Small intestine (tissue), 7 donors: Measurements from ENCODE around the gene LYPD6. TPM values are rescaled to one million over a fixed set of nuclear protein-coding genes. Genes with fewer than 3 reads are reported as not detected.
"Not testable (repeated sequence)": the region's sequence is repeated elsewhere in the genome, so short reads cannot be mapped to it uniquely, and the experiment has no call there.

Experiments
- DNase-seq, 2 donors: peaks; one replicate each; pipeline versions ENCODE4 v3.0.0 to v3.0.0-alpha.2; 2013
- FAIRE-seq: peaks from 2 replicates; lab custom pipeline; 2012; peaks lifted over from hg19 to GRCh38; lab: Jason Lieb, UNC
- H3K27ac ChIP-seq, 3 donors: one replicate each; pipeline ENCODE4 v1.5.1; 2013; ENCODE audit warnings: low read length in 2 of 3, mild to moderate bottlenecking in 2 of 3, control low read depth in 1 of 3, inconsistent platforms in 1 of 3, low read depth in 1 of 3, moderate library complexity in 1 of 3
- H3K27me3 ChIP-seq, 3 donors: one replicate each; pipeline ENCODE4 v1.6.1; 2013; ENCODE audit warnings: low read length in 3 of 3, inconsistent platforms in 1 of 3; ENCODE audit not compliant: control insufficient read depth in 3 of 3, insufficient read depth in 3 of 3
- H3K36me3 ChIP-seq, 3 donors: one replicate each; pipeline ENCODE4 v1.6.1; 2013; ENCODE audit warnings: low read length in 3 of 3, inconsistent platforms in 1 of 3, low read depth in 1 of 3, mild to moderate bottlenecking in 1 of 3, moderate library complexity in 1 of 3; ENCODE audit not compliant: control insufficient read depth in 3 of 3, insufficient read depth in 2 of 3
- H3K4me1 ChIP-seq, 3 donors: one replicate each; pipeline ENCODE4 v1.6.1; 2013; ENCODE audit warnings: low read length in 2 of 3, inconsistent platforms in 1 of 3, low read depth in 1 of 3, mild to moderate bottlenecking in 1 of 3, moderate library complexity in 1 of 3; ENCODE audit not compliant: control insufficient read depth in 3 of 3, insufficient read depth in 2 of 3
- H3K4me3 ChIP-seq, 3 donors: one replicate each; pipeline ENCODE4 v1.5.1; 2013; ENCODE audit warnings: low read length in 3 of 3, control low read depth in 1 of 3, inconsistent platforms in 1 of 3, low read depth in 1 of 3, mild to moderate bottlenecking in 1 of 3, moderate library complexity in 1 of 3
- H3K9me3 ChIP-seq, 2 donors: one replicate each; pipeline ENCODE4 v1.6.1; 2013; ENCODE audit warnings: low read depth in 1 of 2, low read length in 1 of 2; ENCODE audit not compliant: control insufficient read depth in 2 of 2, insufficient read depth in 1 of 2
- WGBS, 3 donors: extraction: QIAGEN DNeasy Blood & Tissue Kit; methylation state at CpG; one replicate each; pipeline ENCODE4 v1.1.7; 2013; 5-methylcytosine and 5-hydroxymethylcytosine counted together
- polyA plus RNA-seq, 4 donors: library from polyadenylated mRNA; stranded (reverse) in 3 of 4; unstranded in 1 of 4; fragments of 200-250 nt in 3 of 4; fragments of 120-200 nt in 1 of 4; gene quantifications; one replicate each; pipeline versions ENCODE4 v1.2.1 to v1.2.3, GENCODE V29; 2013
- donor health status: healthy with polysubstance abuse.
- donor health status: control.
- donor health status: control.
- donor health status: Bipolar disorder and iron deficiency.
- donor health status: healthy.

The LYPD6 gene
- polyA plus RNA-seq, 4 donors = 1.8 to 4.6 (median 2.8) TPM

DNA sequence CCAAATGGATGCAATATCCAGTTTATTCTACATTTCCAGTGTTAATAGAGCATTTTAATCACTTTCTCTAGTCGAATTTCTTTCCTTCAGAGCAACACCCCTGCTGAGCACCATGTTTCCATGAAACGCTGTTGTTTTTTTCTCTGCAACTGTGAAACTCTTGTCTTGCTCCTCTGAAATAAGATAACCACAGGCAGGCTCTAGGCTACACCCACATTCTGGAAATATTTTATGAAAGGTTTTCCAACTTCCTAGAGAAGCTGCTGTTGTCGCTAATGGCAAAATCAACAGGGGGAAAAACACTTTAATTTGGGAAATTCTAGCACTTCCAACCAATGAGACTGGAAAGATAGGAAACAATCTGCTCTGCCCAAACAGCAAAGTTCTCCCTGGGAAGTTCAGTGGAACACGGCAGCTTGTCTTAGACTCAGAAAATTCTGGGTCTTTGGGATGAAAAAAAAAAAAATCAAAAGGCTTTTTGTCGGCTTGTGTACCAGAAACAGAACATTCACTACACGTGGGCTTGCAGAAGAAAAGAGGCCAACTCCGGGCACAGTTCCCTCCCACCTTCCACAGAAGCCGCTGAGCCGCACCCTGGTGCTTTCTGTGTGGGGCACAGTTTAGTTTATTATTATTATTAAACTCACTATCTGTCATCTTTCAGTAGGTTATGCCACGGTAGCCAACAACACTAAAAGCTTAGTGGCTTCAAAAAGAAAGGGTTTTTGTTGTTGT is 158.5 kb downstream of the LYPD6 start:
- H3K36me3 ChIP-seq = no peaks in the 10 kb centered on the region
- no peak overlapping the region for H3K27ac ChIP-seq
- H3K9me3 ChIP-seq = no peaks in the 10 kb centered on the region
- H3K27me3 ChIP-seq = no peaks in the 10 kb centered on the region
- DNase-seq (no peak), FAIRE-seq (no peak)
- H3K4me3 ChIP-seq = no peak overlapping the region
- WGBS, 3 donors = 53 to 64% (median 62%) methylated on average over 10 of the region's 10 CpGs
- H3K4me1 ChIP-seq = no peaks in the 10 kb centered on the region

DNA sequence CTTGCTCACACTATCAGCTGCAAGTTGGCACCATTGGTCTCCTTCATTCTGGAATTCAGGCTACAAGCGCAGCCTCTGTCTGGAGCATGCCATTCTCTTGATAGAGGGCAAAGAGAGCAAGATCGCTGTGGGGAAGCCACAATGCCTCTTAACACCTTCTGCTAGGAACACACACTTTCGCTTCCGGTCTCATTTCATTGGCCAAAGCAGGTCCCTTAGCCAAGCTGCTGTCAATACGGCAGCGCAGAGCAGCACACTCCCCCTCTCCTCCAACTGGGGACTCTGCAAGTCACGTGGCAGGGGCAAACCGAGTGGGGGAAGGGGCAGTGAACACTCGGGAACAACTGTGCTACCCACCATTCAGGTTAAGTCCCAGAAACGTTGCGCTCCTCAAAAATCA is 159.1 kb downstream of the LYPD6 start:
- Histone ChIP-seq H3K27ac (no peak overlapping the region), H3K4me3 (no peak overlapping the region), H3K36me3 (no peaks in the 10 kb centered on the region), H3K9me3 (no peaks in the 10 kb centered on the region), H3K4me1 (no peaks in the 10 kb centered on the region), H3K27me3 (no peaks in the 10 kb centered on the region)
- WGBS, 3 donors = 64 to 71% (median 69%) methylated on average over 11 of the region's 11 CpGs
- FAIRE-seq (no peak), DNase-seq (no peak)

DNA sequence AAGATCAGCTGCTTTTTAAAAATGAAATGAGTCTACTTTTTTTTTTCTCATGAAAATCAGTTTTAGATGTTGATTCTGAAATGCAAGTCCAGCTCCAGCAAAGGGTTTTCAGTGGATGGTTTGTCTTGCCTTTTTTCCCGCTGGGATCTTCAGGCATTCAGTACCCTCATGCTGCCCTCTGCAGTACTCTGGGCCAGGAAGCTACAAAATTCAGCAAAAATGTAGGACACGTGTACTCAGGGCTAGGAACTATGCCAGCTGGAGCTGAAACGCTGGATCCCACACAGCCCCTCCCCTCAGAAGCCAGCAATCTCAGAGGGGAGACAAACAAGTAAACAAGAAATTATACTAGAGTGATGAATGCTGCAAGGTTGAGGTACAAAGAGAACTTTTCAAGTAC is 159.9 kb downstream of the LYPD6 start:
- no peak overlapping the region for H3K27ac ChIP-seq
- 10 to 20% (median 19%) methylated on average over 3 of the region's 3 CpGs for WGBS, 3 donors
- FAIRE-seq (no peak), DNase-seq (no peak)
- H3K9me3 ChIP-seq = no peaks in the 10 kb centered on the region
- H3K36me3 ChIP-seq = no peaks in the 10 kb centered on the region
- no peaks in the 10 kb centered on the region for H3K27me3 ChIP-seq
- no peak overlapping the region for H3K4me3 ChIP-seq
- H3K4me1 ChIP-seq = no peaks in the 10 kb centered on the region

DNA sequence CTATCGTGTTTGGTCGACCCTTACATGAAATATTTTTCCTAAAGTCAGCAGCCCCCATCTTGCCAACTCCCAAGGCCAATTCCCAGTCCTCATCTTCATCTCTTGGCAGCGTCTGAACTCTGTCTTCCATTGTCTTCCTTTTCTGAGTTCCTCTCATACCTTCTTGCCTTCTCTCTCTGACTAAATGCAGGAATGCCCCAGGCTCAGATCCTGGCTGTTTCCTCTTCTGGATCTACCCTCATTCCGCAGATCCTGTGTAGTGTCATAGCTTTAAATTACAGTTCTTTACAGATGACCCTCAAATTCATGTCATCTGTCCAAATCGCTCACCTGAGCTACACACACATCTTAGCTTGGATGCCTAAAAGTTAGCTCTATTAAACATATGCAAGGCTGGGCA is 162.5 kb downstream of the LYPD6 start:
- DNase-seq (no peak), FAIRE-seq (no peak)
- Histone ChIP-seq H3K4me3 (no peak overlapping the region), H3K36me3 (no peaks in the 10 kb centered on the region), H3K27me3 (no peaks in the 10 kb centered on the region), H3K9me3 (no peaks in the 10 kb centered on the region), H3K4me1 (no peaks in the 10 kb centered on the region), H3K27ac (no peak overlapping the region)
- 85% methylated on average over 5 of the region's 5 CpGs for WGBS, 3 donors

DNA sequence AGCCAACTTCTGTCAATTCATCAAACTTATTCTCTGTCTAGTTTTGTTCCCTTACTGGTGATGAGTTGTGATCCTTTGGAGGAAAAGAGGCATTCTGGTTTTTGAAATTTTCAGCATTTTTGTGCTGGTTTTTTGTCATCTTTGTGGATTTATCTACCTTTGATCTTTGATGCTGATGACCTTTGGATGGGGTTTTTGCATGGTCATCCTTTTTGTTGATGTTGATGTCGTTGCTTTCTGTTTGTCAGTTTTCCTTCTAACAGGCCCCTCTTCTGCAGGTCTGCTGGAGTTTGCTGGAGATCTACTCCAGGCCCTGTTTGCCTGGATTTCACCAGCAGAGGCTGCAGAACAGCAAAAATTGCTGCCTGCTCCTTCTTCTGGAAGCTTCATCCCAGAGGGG is 168.8 kb downstream of the LYPD6 start:
- H3K4me3 ChIP-seq, H3K27ac ChIP-seq, H3K36me3 ChIP-seq, H3K9me3 ChIP-seq, H3K27me3 ChIP-seq, DNase-seq, FAIRE-seq, H3K4me1 ChIP-seq: not testable (repeated sequence)
- 38 to 67% (median 57%) methylated on average over 1 of the region's 1 CpG for WGBS, 3 donors

DNA sequence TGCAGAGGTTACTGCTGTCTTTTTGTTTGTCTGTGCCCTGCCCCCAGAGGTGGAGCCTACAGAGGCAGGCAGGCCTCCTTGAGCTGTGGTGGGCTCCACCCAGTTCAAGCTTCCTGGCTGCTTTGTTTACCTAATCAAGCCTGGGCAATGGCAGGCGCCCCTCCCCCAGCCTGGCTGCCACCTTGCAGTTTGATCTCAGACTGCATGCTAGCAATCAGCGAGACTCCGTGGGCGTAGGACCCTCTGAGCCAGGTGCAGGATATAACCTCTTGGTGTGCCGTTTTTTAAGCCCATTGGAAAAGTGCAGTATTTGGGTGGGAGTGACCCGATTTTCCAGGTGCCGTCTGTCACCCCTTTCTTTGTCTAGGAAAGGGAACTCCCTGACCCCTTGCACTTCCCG is 176.4 kb downstream of the LYPD6 start:
- not testable (repeated sequence) for FAIRE-seq, H3K36me3 ChIP-seq, H3K27ac ChIP-seq, H3K9me3 ChIP-seq, H3K27me3 ChIP-seq, H3K4me3 ChIP-seq, H3K4me1 ChIP-seq, DNase-seq
- 62 to 78% (median 72%) methylated on average over 8 of the region's 8 CpGs for WGBS, 3 donors

DNA sequence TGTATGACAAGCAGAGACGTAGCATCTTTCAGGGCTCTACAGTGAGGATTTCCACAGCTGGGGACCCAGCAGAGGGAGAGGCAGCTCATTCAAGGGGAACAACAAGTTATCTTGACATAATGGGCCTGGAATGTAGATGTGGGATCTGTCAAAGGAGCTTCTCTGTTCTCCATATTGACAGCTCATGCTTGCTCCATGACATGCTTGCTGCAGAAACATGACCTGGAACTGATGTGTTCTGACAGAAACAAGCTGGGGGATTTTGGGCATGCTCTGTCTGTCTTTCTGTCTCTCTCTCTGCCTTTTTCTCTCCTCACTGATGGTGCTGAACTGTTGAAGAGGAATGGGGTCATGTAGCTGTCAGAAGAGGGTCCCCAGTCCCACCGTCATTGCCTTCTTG is 177.6 kb downstream of the LYPD6 start:
- no peaks in the 10 kb centered on the region for H3K36me3 ChIP-seq
- DNase-seq (no peak), FAIRE-seq (no peak)
- WGBS, 3 donors = 83 to 92% (median 86%) methylated on average over 2 of the region's 2 CpGs
- H3K27ac ChIP-seq = no peak overlapping the region
- no peaks in the 10 kb centered on the region for H3K27me3 ChIP-seq
- H3K4me3 ChIP-seq = no peak overlapping the region
- H3K9me3 ChIP-seq = no peaks in the 10 kb centered on the region
- H3K4me1 ChIP-seq = no peaks in the 10 kb centered on the region

DNA sequence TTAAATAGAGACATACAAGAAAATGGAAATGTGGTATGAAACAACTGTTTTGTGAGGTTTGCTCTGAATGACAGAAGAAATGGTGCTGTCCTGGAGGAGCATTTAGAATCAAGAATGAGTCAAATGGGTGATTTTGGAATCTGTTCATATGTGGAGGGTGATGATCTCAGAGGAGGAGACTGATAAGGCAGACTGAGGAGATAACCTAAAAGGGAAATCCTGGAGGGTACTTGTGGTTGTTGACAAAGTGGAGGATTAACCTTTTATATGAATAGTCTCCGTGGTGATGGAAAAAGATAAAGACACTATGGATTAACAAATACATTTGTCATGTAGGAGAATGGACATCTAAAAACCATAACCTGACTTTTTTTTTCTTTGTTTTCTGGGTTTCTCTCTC is 183.1 kb downstream of the LYPD6 start:
- no peak for DNase-seq
- Histone ChIP-seq H3K27me3 (no peaks in the 10 kb centered on the region), H3K9me3 (no peaks in the 10 kb centered on the region), H3K4me1 (no peaks in the 10 kb centered on the region), H3K36me3 (no peaks in the 10 kb centered on the region), H3K27ac (no peak overlapping the region), H3K4me3 (no peak overlapping the region)
- WGBS, 3 donors = 14 to 41% (median 20%) methylated on average over 1 of the region's 1 CpG
- no peak for FAIRE-seq
